GM12872 (cell line): Measurements from ENCODE around the gene SH3BP5.

ENCODE experiments used
- CTCF ChIP-seq: IDR thresholded peaks from 3 replicates; pipeline ENCODE4 v1.5.1; 2011; ENCODE audit warnings: low read depth, mild to moderate bottlenecking, low read length, moderate library complexity; ENCODE audit not compliant: insufficient read depth

SH3BP5 gene

GRCh38 chr3:15207836-15208504, 124.4 kb downstream of the SH3BP5 start:
- TF ChIP-seq CTCF, result no peak

- no peak for TF ChIP-seq CTCF
Measured at GRCh38 chr3:15206662-15207576, 125.5 kb downstream of the SH3BP5 start.

- peak; percentile 60 for TF ChIP-seq CTCF
Measured at GRCh38 chr3:15205934-15206661, 126.3 kb downstream of the SH3BP5 start, which contains the start of gene CAPN7. TSS of gene CAPN7 (plus strand) at chr3:15206246. CDS start at chr3:15206496, 250 bp downstream.

- TF ChIP-seq CTCF, result no peak
Measured at GRCh38 chr3:15205482-15205933, 126.9 kb downstream of the SH3BP5 start.
